Vagina (tissue), 2 donors: ENCODE measurements around the gene GANC.

Experiments
- POLR2A ChIP-seq, 2 donors: fragments of 450-650 bp; IDR thresholded peaks; one replicate each; pipeline ENCODE4 v1.6.1; 2017; ENCODE audit warnings: antibody characterized with exemption in 2 of 2, mild to moderate bottlenecking in 2 of 2, moderate library complexity in 2 of 2
- TF ChIP-seq, protein P1 (sequence below), 3 experiments: fragments of 450-650 bp in 2 of 3; fragments of 200-600 bp in 1 of 3; sonication (generic) in 1 of 3; IDR thresholded peaks; one replicate each; pipeline ENCODE4 v1.5.1; 2017 to 2019; ENCODE audit warnings: antibody characterized with exemption in 3 of 3, mild to moderate bottlenecking in 2 of 3, moderate library complexity in 2 of 3

GRCh38 chr15:42273900-42274701, 1.1 kb downstream of the GANC start:
- TF ChIP-seq, protein P1, sequence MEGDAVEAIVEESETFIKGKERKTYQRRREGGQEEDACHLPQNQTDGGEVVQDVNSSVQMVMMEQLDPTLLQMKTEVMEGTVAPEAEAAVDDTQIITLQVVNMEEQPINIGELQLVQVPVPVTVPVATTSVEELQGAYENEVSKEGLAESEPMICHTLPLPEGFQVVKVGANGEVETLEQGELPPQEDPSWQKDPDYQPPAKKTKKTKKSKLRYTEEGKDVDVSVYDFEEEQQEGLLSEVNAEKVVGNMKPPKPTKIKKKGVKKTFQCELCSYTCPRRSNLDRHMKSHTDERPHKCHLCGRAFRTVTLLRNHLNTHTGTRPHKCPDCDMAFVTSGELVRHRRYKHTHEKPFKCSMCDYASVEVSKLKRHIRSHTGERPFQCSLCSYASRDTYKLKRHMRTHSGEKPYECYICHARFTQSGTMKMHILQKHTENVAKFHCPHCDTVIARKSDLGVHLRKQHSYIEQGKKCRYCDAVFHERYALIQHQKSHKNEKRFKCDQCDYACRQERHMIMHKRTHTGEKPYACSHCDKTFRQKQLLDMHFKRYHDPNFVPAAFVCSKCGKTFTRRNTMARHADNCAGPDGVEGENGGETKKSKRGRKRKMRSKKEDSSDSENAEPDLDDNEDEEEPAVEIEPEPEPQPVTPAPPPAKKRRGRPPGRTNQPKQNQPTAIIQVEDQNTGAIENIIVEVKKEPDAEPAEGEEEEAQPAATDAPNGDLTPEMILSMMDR (IDR thresholded peaks at IDR 0.05): no peak
- TF ChIP-seq POLR2A (IDR thresholded peaks at IDR 0.05): no peak
